KMS-11 (cell line): ENCODE measurements around the gene TFAM.

Experiments used
- H2AFZ ChIP-seq: fragments of 200-600 bp; sonication (generic); 2 replicates; pipeline ENCODE4 v1.6.1; 2016; ENCODE audit warnings: antibody characterized with exemption, mixed run types, low read depth
- H3K27ac ChIP-seq: fragments of 200-600 bp; sonication (generic); 2 replicates; pipeline ENCODE4 v1.6.1; 2016; ENCODE audit warnings: mild to moderate bottlenecking, mixed run types
- H3K27me3 ChIP-seq: fragments of 200-600 bp; sonication (generic); 2 replicates; pipeline ENCODE4 v1.6.1; 2017; ENCODE audit warnings: mild to moderate bottlenecking, low read depth, mixed run types, moderate library complexity; ENCODE audit not compliant: insufficient read depth
- H3K36me3 ChIP-seq: fragments of 200-600 bp; sonication (generic); 2 replicates; pipeline ENCODE4 v1.6.1; 2017; ENCODE audit warnings: mild to moderate bottlenecking, mixed run types; ENCODE audit not compliant: insufficient read depth
- H3K4me1 ChIP-seq: fragments of 200-600 bp; sonication (generic); 2 replicates; pipeline ENCODE4 v1.6.1; 2016; ENCODE audit warnings: mild to moderate bottlenecking, low read depth, mixed run types; ENCODE audit not compliant: poor library complexity, severe bottlenecking
- H3K4me2 ChIP-seq: fragments of 200-600 bp; sonication (generic); 2 replicates; pipeline ENCODE4 v1.7.0; 2016; ENCODE audit warnings: mild to moderate bottlenecking, mixed run types
- H3K4me3 ChIP-seq: fragments of 200-600 bp; sonication (generic); IDR thresholded peaks from 2 replicates; pipeline ENCODE4 v1.6.1; 2017; ENCODE audit warnings: low read depth, low read length, mixed read lengths; ENCODE audit not compliant: insufficient read depth
- H3K79me2 ChIP-seq: fragments of 200-600 bp; sonication (generic); 2 replicates; pipeline ENCODE4 v1.6.1; 2016; ENCODE audit warnings: low read depth, mixed run types; ENCODE audit not compliant: insufficient read depth
- H3K9ac ChIP-seq: fragments of 200-600 bp; sonication (generic); 2 replicates; pipeline ENCODE4 v1.6.1; 2016; ENCODE audit warnings: mild to moderate bottlenecking, mixed run types
- H4K20me1 ChIP-seq: fragments of 200-600 bp; sonication (generic); 2 replicates; pipeline ENCODE4 v1.6.1; 2016; ENCODE audit warnings: mild to moderate bottlenecking, mixed run types; ENCODE audit not compliant: insufficient read depth
- CTCF ChIP-seq: fragments of 200-600 bp; sonication (generic); conservative IDR thresholded peaks from 2 replicates; pipeline ENCODE4 v1.6.1; 2017; ENCODE audit warnings: low read depth, mild to moderate bottlenecking, antibody characterized with exemption, low read length, moderate library complexity, mixed read lengths

The TFAM gene

GRCh38 chr10:58439632-58440364 lies 54.6 kb downstream of the TFAM start:
- TF ChIP-seq CTCF: no peak
- Histone ChIP-seq H4K20me1 (no peaks in the 10 kb centered on the region), H3K27me3 (no peaks in the 10 kb centered on the region), H3K4me3 (no peak overlapping the region), H3K79me2 (no peaks in the 10 kb centered on the region), H3K36me3 (no peaks in the 10 kb centered on the region), H3K9ac (no peak overlapping the region), H3K4me1 (no peaks in the 10 kb centered on the region), H3K4me2 (no peak overlapping the region), H2AFZ (no peak overlapping the region), H3K27ac (no peak overlapping the region)

- no peak overlapping the region for H3K9ac ChIP-seq
- no peak overlapping the region for H3K4me3 ChIP-seq
- H3K4me2 ChIP-seq: no peak overlapping the region
- H3K79me2 ChIP-seq: no peaks in the 10 kb centered on the region
- H3K4me1 ChIP-seq: no peaks in the 10 kb centered on the region
- no peaks in the 10 kb centered on the region for H4K20me1 ChIP-seq
- no peak overlapping the region for H2AFZ ChIP-seq
- H3K27me3 ChIP-seq: no peaks in the 10 kb centered on the region
- no peak overlapping the region for H3K27ac ChIP-seq
- no peak for TF ChIP-seq CTCF
- H3K36me3 ChIP-seq: no peaks in the 10 kb centered on the region
Measured at GRCh38 chr10:58440484-58440883, 55.3 kb downstream of the TFAM start.

- Histone ChIP-seq H3K4me1 (no peaks in the 10 kb centered on the region), H3K36me3 (no peaks in the 10 kb centered on the region), H3K27me3 (no peaks in the 10 kb centered on the region), H2AFZ (no peak overlapping the region), H3K4me3 (no peak overlapping the region), H3K4me2 (no peak overlapping the region), H3K79me2 (no peaks in the 10 kb centered on the region), H4K20me1 (no peaks in the 10 kb centered on the region), H3K27ac (no peak overlapping the region), H3K9ac (no peak overlapping the region)
- TF ChIP-seq CTCF: no peak
Measured at GRCh38 chr10:58444321-58444720, 59.1 kb downstream of the TFAM start.

- H3K4me3 ChIP-seq: no peak overlapping the region
- no peaks in the 10 kb centered on the region for H3K79me2 ChIP-seq
- no peak for TF ChIP-seq CTCF
- H3K4me2 ChIP-seq: no peak overlapping the region
- H3K9ac ChIP-seq: no peak overlapping the region
- no peaks in the 10 kb centered on the region for H3K36me3 ChIP-seq
- H2AFZ ChIP-seq: no peak overlapping the region
- no peaks in the 10 kb centered on the region for H3K27me3 ChIP-seq
- no peaks in the 10 kb centered on the region for H3K4me1 ChIP-seq
- no peaks in the 10 kb centered on the region for H4K20me1 ChIP-seq
- H3K27ac ChIP-seq: no peak overlapping the region
Measured at GRCh38 chr10:58444876-58445275, 59.7 kb downstream of the TFAM start.
